H1 (cell line): Measurements from ENCODE around the gene LILRA1. TPM values are rescaled to one million over a fixed set of nuclear protein-coding genes. Genes with fewer than 3 reads are reported as not detected.

ENCODE experiments used
- CTCF ChIA-PET: fragments of 300-600 bp; sonication (Branson Sonifier 250); formaldehyde crosslinking; loops from one replicate; lab custom pipeline; 2021; ENCODE audit not compliant: partially characterized antibody; lab: Charles Lee
- POLR2A ChIA-PET: fragments of 300-600 bp; sonication (Branson Sonifier 250); formaldehyde crosslinking; loops from one replicate; lab custom pipeline; 2021; ENCODE audit warnings: inconsistent platforms; ENCODE audit not compliant: partially characterized antibody; lab: Charles Lee
- DNase-seq, 2 experiments: peaks; one replicate each; pipeline versions ENCODE4 v3.0.0 to v3.0.0-alpha.2; 2010 to 2022; ENCODE audit warnings: low spot score in 2 of 2, low read depth in 1 of 2, mixed read lengths in 1 of 2
- FAIRE-seq: peaks from 2 replicates; lab custom pipeline; 2011; peaks lifted over from hg19 to GRCh38; lab: Jason Lieb, UNC
- H2AFZ ChIP-seq: 2 replicates; pipeline ENCODE4 v1.8.1; 2012; ENCODE audit warnings: low read length, inconsistent platforms
- H2AK5ac ChIP-seq: 2 replicates; pipeline ENCODE4 v1.6.1; 2013; ENCODE audit warnings: low read depth, low read length
- H2BK120ac ChIP-seq: replicated peaks from 2 replicates; pipeline ENCODE3; 2013; ENCODE audit warnings: low read depth, low read length, inconsistent platforms
- H2BK12ac ChIP-seq: 2 replicates; pipeline ENCODE4 v1.6.1; 2013; ENCODE audit warnings: low read depth, low read length
- H2BK15ac ChIP-seq: 2 replicates; pipeline ENCODE4 v1.6.1; 2013; ENCODE audit warnings: low read length
- H2BK20ac ChIP-seq: 2 replicates; pipeline ENCODE4 v1.6.1; 2013; ENCODE audit warnings: low read length
- H2BK5ac ChIP-seq: 2 replicates; pipeline ENCODE4 v1.6.1; 2013; ENCODE audit warnings: low read depth, low read length
- H3K14ac ChIP-seq: 2 replicates; pipeline ENCODE4 v1.6.1; 2013; ENCODE audit warnings: inconsistent platforms; ENCODE audit not compliant: insufficient read length
- H3K18ac ChIP-seq: 2 replicates; pipeline ENCODE4 v1.6.1; 2013; ENCODE audit warnings: low read length; ENCODE audit errors: extremely low read depth
- H3K23ac ChIP-seq: 2 replicates; pipeline ENCODE4 v1.6.1; 2013; ENCODE audit warnings: inconsistent platforms; ENCODE audit not compliant: insufficient read length
- H3K23me2 ChIP-seq: 2 replicates; pipeline ENCODE4 v1.6.1; 2013; ENCODE audit warnings: low read depth, low read length
- H3K27ac ChIP-seq: 2 replicates; pipeline ENCODE4 v1.6.1; 2011; ENCODE audit warnings: low read depth, low read length, inconsistent platforms
- H3K27me3 ChIP-seq, 4 experiments: replicated peaks in 1 of 4; 1 replicate in 1 of 4; 2 replicates in 3 of 4; pipeline versions ENCODE4 v1.6.1 to v1.8.1; 2011 to 2013; ENCODE audit warnings: low read length in 3 of 4, mild to moderate bottlenecking in 3 of 4, inconsistent platforms in 2 of 4, mixed read lengths in 2 of 4, moderate library complexity in 1 of 4; ENCODE audit not compliant: control insufficient read depth in 3 of 4, insufficient read depth in 3 of 4; ENCODE audit errors: extremely low read depth in 1 of 4
- H3K36me3 ChIP-seq, 4 experiments: 2 replicates each; pipeline versions ENCODE4 v1.6.1 to v1.8.1; 2011 to 2013; ENCODE audit warnings: mild to moderate bottlenecking in 4 of 4, low read length in 3 of 4, moderate library complexity in 2 of 4, control low read depth in 1 of 4, inconsistent platforms in 1 of 4; ENCODE audit not compliant: insufficient read depth in 4 of 4, control insufficient read depth in 2 of 4
- H3K4ac ChIP-seq: replicated peaks from 2 replicates; pipeline ENCODE3; 2013; ENCODE audit warnings: low read length, low read depth, mixed read lengths, inconsistent platforms; ENCODE audit not compliant: insufficient read length
- H3K4me1 ChIP-seq, 4 experiments: replicated peaks in 1 of 4; 1 replicate in 1 of 4; 2 replicates in 3 of 4; pipeline versions ENCODE4 v1.6.1 to v1.8.1; 2011 to 2013; ENCODE audit warnings: low read length in 3 of 4, inconsistent platforms in 2 of 4, mixed read lengths in 1 of 4; ENCODE audit not compliant: insufficient read depth in 4 of 4, control insufficient read depth in 3 of 4
- H3K4me2 ChIP-seq, 2 experiments: 2 replicates each; pipeline versions ENCODE4 v1.6.1 to v1.8.1; 2011 to 2013; ENCODE audit warnings: low read depth in 2 of 2, low read length in 2 of 2, control low read depth in 1 of 2, inconsistent platforms in 1 of 2, mild to moderate bottlenecking in 1 of 2; ENCODE audit not compliant: insufficient read depth in 1 of 2
- H3K4me3 ChIP-seq, 4 experiments: fragments of 200-600, 300-600 bp in 1 of 4; sonication (generic), shearing (Covaris generic), sonication (Bioruptor Twin) in 1 of 4; 2 replicates each; pipeline versions ENCODE4 v1.5.1 to v1.8.1; 2011 to 2016; ENCODE audit warnings: low read length in 4 of 4, low read depth in 3 of 4, control low read depth in 2 of 4, inconsistent platforms in 2 of 4, mild to moderate bottlenecking in 2 of 4, mixed read lengths in 1 of 4, moderate library complexity in 1 of 4; ENCODE audit not compliant: insufficient read depth in 2 of 4; ENCODE audit errors: extremely low read depth in 1 of 4
- H3K56ac ChIP-seq: replicated peaks from 2 replicates; pipeline ENCODE3; 2013; ENCODE audit warnings: low read depth, mild to moderate bottlenecking, mixed read lengths, low read length, inconsistent platforms; ENCODE audit not compliant: insufficient read length
- H3K79me1 ChIP-seq: 2 replicates; pipeline ENCODE4 v1.6.1; 2013; ENCODE audit warnings: low read depth, low read length, control low read depth
- H3K79me2 ChIP-seq, 2 experiments: 2 replicates each; pipeline versions ENCODE4 v1.6.1 to v1.8.1; 2012 to 2013; ENCODE audit warnings: low read length in 2 of 2, mild to moderate bottlenecking in 2 of 2, inconsistent platforms in 1 of 2; ENCODE audit not compliant: insufficient read depth in 2 of 2, control insufficient read depth in 1 of 2
- H3K9ac ChIP-seq, 4 experiments: replicated peaks in 1 of 4; 1 replicate in 1 of 4; 2 replicates in 3 of 4; pipeline versions ENCODE4 v1.6.1 to v1.8.1; 2011 to 2013; ENCODE audit warnings: low read depth in 3 of 4, low read length in 3 of 4, control low read depth in 2 of 4, mild to moderate bottlenecking in 2 of 4, moderate library complexity in 2 of 4, inconsistent platforms in 1 of 4; ENCODE audit errors: extremely low read depth in 1 of 4
- H3K9me3 ChIP-seq, 2 experiments: 2 replicates each; pipeline versions ENCODE4 v1.6.1 to v1.8.1; 2012 to 2013; ENCODE audit warnings: mild to moderate bottlenecking in 2 of 2, moderate library complexity in 2 of 2, control low read depth in 1 of 2, inconsistent platforms in 1 of 2, low read depth in 1 of 2, low read length in 1 of 2, mixed read lengths in 1 of 2; ENCODE audit not compliant: insufficient read depth in 2 of 2
- H4K20me1 ChIP-seq, 2 experiments: replicated peaks in 1 of 2; 2 replicates each; pipeline versions ENCODE3 to v1.8.1; 2011 to 2013; ENCODE audit warnings: inconsistent platforms in 2 of 2, low read length in 2 of 2, mild to moderate bottlenecking in 1 of 2; ENCODE audit not compliant: insufficient read depth in 2 of 2, control insufficient read depth in 1 of 2
- H4K5ac ChIP-seq: 2 replicates; pipeline ENCODE4 v1.6.1; 2013; ENCODE audit warnings: low read length, low read depth, mixed read lengths, inconsistent platforms; ENCODE audit not compliant: insufficient read length
- H4K8ac ChIP-seq: 2 replicates; pipeline ENCODE4 v1.8.0; 2013; ENCODE audit warnings: mild to moderate bottlenecking, moderate library complexity, low read length, inconsistent platforms; ENCODE audit not compliant: insufficient read depth; ENCODE audit errors: extremely low read depth
- H4K91ac ChIP-seq: replicated peaks from 2 replicates; pipeline ENCODE3; 2013; ENCODE audit warnings: low read length, mixed read lengths, inconsistent platforms; ENCODE audit not compliant: insufficient read length
- ASH2L ChIP-seq: fragments of 200-600, 300-600 bp; sonication (generic); IDR thresholded peaks from one replicate; pipeline ENCODE4 v1.7.1; 2017; ENCODE audit warnings: low read length
- BCL11A ChIP-seq, 2 experiments: IDR thresholded peaks; one replicate each; pipeline ENCODE4 v1.6.1; 2011; ENCODE audit warnings: low read depth in 2 of 2, low read length in 2 of 2, mild to moderate bottlenecking in 2 of 2
- BRCA1 ChIP-seq: IDR thresholded peaks from 2 replicates; pipeline ENCODE4 v1.6.1; 2012; ENCODE audit warnings: low read depth, low read length, improper control_type of control experiment
- MAX ChIP-seq: IDR thresholded peaks from 2 replicates; pipeline ENCODE4 v1.6.1; 2012; ENCODE audit warnings: inconsistent platforms
- POLR2A ChIP-seq, 2 experiments: IDR thresholded peaks; 1 replicate in 1 of 2; 2 replicates in 1 of 2; pipeline ENCODE4 v1.6.1; 2011; ENCODE audit warnings: low read depth in 2 of 2, low read length in 2 of 2, mild to moderate bottlenecking in 2 of 2; ENCODE audit errors: control extremely low read depth in 1 of 2
- RNF2 ChIP-seq: fragments of 200-900, 300-1000 bp; sonication (generic); IDR thresholded peaks from 2 replicates; pipeline ENCODE4 v1.7.1; 2016; ENCODE audit warnings: borderline replicate concordance, low read depth, mild to moderate bottlenecking, antibody characterized with exemption, low read length; ENCODE audit not compliant: poor library complexity, severe bottlenecking; ENCODE audit errors: missing control alignments
- RXRA ChIP-seq: IDR thresholded peaks from 2 replicates; pipeline ENCODE4 v1.6.1; 2011; ENCODE audit warnings: low read depth, mild to moderate bottlenecking, low read length, moderate library complexity; ENCODE audit not compliant: insufficient read depth
- SP1 ChIP-seq: IDR thresholded peaks from 2 replicates; pipeline ENCODE4 v1.6.1; 2011; ENCODE audit warnings: low read depth, low read length
- TAF7 ChIP-seq: optimal IDR thresholded peaks from 2 replicates; pipeline ENCODE3; 2011; ENCODE audit warnings: low read depth, mild to moderate bottlenecking, inconsistent platforms, low read length, moderate library complexity, borderline replicate concordance
- USF2 ChIP-seq: IDR thresholded peaks from 2 replicates; pipeline ENCODE4 v1.6.1; 2011; ENCODE audit warnings: low read length, improper control_type of control experiment
- WGBS, 2 experiments: shearing (Covaris generic) in 1 of 2; methylation state at CpG; one replicate each; pipeline versions ENCODE4 v1.1.6 to v1.1.7; 2013 to 2015; ENCODE audit warnings: low lambda C conversion rate in 2 of 2, mixed read lengths in 2 of 2, inconsistent platforms in 1 of 2, low coverage in 1 of 2, missing lambda C conversion rate in 1 of 2; ENCODE audit not compliant: insufficient replicate concordance in 2 of 2, insufficient coverage in 1 of 2, insufficient read length in 1 of 2; ENCODE audit errors: extremely low coverage in 1 of 2, missing lambda C conversion rate in 1 of 2; 5-methylcytosine and 5-hydroxymethylcytosine counted together
- polyA plus RNA-seq, 7 experiments: library from polyadenylated mRNA; depleted of rRNA in 3 of 7; stranded (reverse) in 5 of 7; unstranded in 2 of 7; fragments of >200 nt in 5 of 7; fragments of 200-250 nt in 2 of 7; gene quantifications; 1 replicate in 5 of 7; 2 replicates in 1 of 7; 4 replicates in 1 of 7; pipeline versions ENCODE4 v1.2.1 to v1.2.3, GENCODE V29; 2011 to 2013; ENCODE audit warnings: missing spikeins in 2 of 7, mixed read lengths in 2 of 7
- total RNA-seq: library from RNA; stranded (reverse); fragmentation: NEBNext Ultra II Directional; extraction: Animal tissue kit (Norgen Biotek cat#: 25700); gene quantifications from 2 replicates; pipeline ENCODE4 v1.2.1, GENCODE V29; 2021
- TF ChIP-seq, protein P1 (sequence below), 3 experiments: IDR thresholded peaks; 1 replicate in 2 of 3; 2 replicates in 1 of 3; pipeline versions ENCODE4 v1.5.1 to v1.6.1; 2011; ENCODE audit warnings: low read length in 3 of 3, mild to moderate bottlenecking in 3 of 3, inconsistent platforms in 2 of 3, low read depth in 1 of 3, moderate library complexity in 1 of 3; ENCODE audit not compliant: insufficient read depth in 1 of 3; ENCODE audit errors: control extremely low read depth in 1 of 3

The LILRA1 gene
- total and polyA plus RNA-seq, 2 of the 8 experiments (the other 6 are each of a cell fraction or from before 2014, with no cell fraction given), result not detected

- WGBS, 2 experiments, result 87% methylated on average over 1 of the region's 1 CpG; no CpG with 5 or more reads in 1 of the 2 experiments
- H2BK12ac ChIP-seq, result no peak overlapping the region
- no peaks in the 10 kb centered on the region for H3K4me1 ChIP-seq
- no peak overlapping the region for H3K9ac ChIP-seq
- H2BK120ac ChIP-seq, result no peak overlapping the region
- no peak overlapping the region for H2BK15ac ChIP-seq
- H3K14ac ChIP-seq, result no peak overlapping the region
- H2AFZ ChIP-seq, result no peak overlapping the region
- H4K8ac ChIP-seq, result no peak overlapping the region
- H3K36me3 ChIP-seq, result no peaks in the 10 kb centered on the region
- no peak overlapping the region for H2BK5ac ChIP-seq
- H4K20me1 ChIP-seq, result no peaks in the 10 kb centered on the region
- H3K9me3 ChIP-seq, result peaks cover 31 to 48% of the 10 kb centered on the region in 2 experiments
- no peak overlapping the region for H3K23ac ChIP-seq
- no peak overlapping the region for H2AK5ac ChIP-seq
- DNase-seq (no peak), FAIRE-seq (no peak)
- H3K27me3 ChIP-seq, result no peaks in the 10 kb centered on the region
- no peak overlapping the region for H3K56ac ChIP-seq
- H3K4me2 ChIP-seq, result no peak overlapping the region
- CTCF ChIA-PET, result no interaction called here
- H3K23me2 ChIP-seq, result no peaks in the 10 kb centered on the region
- H3K4me3 ChIP-seq, result no peak overlapping the region
- no peak overlapping the region for H2BK20ac ChIP-seq
- no peak overlapping the region for H4K91ac ChIP-seq
- H3K79me1 ChIP-seq, result no peaks in the 10 kb centered on the region
- no peak overlapping the region for H3K4ac ChIP-seq
- no peak overlapping the region for H3K18ac ChIP-seq
- POLR2A ChIA-PET, result no interaction called here
- no peaks in the 10 kb centered on the region for H3K79me2 ChIP-seq
- no peak overlapping the region for H4K5ac ChIP-seq
- H3K27ac ChIP-seq, result no peak overlapping the region
- TF ChIP-seq BRCA1, result no peak
- TF ChIP-seq TAF7, result no peak
- TF ChIP-seq USF2, result no peak
- TF ChIP-seq ASH2L, result no peak
- TF ChIP-seq, protein P1, sequence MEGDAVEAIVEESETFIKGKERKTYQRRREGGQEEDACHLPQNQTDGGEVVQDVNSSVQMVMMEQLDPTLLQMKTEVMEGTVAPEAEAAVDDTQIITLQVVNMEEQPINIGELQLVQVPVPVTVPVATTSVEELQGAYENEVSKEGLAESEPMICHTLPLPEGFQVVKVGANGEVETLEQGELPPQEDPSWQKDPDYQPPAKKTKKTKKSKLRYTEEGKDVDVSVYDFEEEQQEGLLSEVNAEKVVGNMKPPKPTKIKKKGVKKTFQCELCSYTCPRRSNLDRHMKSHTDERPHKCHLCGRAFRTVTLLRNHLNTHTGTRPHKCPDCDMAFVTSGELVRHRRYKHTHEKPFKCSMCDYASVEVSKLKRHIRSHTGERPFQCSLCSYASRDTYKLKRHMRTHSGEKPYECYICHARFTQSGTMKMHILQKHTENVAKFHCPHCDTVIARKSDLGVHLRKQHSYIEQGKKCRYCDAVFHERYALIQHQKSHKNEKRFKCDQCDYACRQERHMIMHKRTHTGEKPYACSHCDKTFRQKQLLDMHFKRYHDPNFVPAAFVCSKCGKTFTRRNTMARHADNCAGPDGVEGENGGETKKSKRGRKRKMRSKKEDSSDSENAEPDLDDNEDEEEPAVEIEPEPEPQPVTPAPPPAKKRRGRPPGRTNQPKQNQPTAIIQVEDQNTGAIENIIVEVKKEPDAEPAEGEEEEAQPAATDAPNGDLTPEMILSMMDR (IDR thresholded peaks at IDR 0.05; ENCODE audit: control extremely low read depth in 1 of 3, insufficient read depth in 1 of 3, low read depth in 1 of 3, low read length in 3 of 3), result no peak
- no peak for TF ChIP-seq RXRA
- TF ChIP-seq POLR2A (IDR thresholded peaks at IDR 0.05; ENCODE audit: control extremely low read depth in 1 of 2, low read depth in 2 of 2, low read length in 2 of 2), result no peak
- TF ChIP-seq BCL11A (IDR thresholded peaks at IDR 0.05; ENCODE audit: low read depth in 2 of 2, low read length in 2 of 2), result no peak
- TF ChIP-seq SP1, result no peak
- TF ChIP-seq MAX, result no peak
- no peak for TF ChIP-seq RNF2
Measured at GRCh38 chr19:54614726-54615125, 21.3 kb downstream of the LILRA1 start.
